Astrocyte (in vitro differentiated cells and primary cell): Measurements from ENCODE around the gene TREML2. TPM values are rescaled to one million over a fixed set of nuclear protein-coding genes. Genes with fewer than 3 reads are reported as not detected.

Source experiments
- DNase-seq: peaks from one replicate; pipeline ENCODE4 v3.0.0-alpha.2; 2010; ENCODE audit warnings: low read depth
- FAIRE-seq: peaks from 2 replicates; lab custom pipeline; 2011; peaks lifted over from hg19 to GRCh38; lab: Jason Lieb, UNC
- H2AFZ ChIP-seq: 2 replicates; pipeline ENCODE4 v1.6.0; 2012; ENCODE audit warnings: low read depth, low read length, inconsistent platforms
- H3K27ac ChIP-seq: 2 replicates; pipeline ENCODE4 v1.5.1; 2011; ENCODE audit warnings: low read depth, low read length, inconsistent platforms
- H3K27me3 ChIP-seq: 2 replicates; pipeline ENCODE4 v1.6.0; 2011; ENCODE audit warnings: low read length, inconsistent platforms; ENCODE audit not compliant: insufficient read depth
- H3K36me3 ChIP-seq: 2 replicates; pipeline ENCODE4 v1.5.1; 2011; ENCODE audit warnings: low read length, inconsistent platforms; ENCODE audit not compliant: insufficient read depth
- H3K4me1 ChIP-seq: 2 replicates; pipeline ENCODE4 v1.5.1; 2011; ENCODE audit warnings: low read length, inconsistent platforms; ENCODE audit not compliant: insufficient read depth
- H3K4me2 ChIP-seq: 2 replicates; pipeline ENCODE4 v1.6.0; 2012; ENCODE audit warnings: low read length, inconsistent platforms
- H3K4me3 ChIP-seq: 2 replicates; pipeline ENCODE4 v1.5.1; 2011; ENCODE audit warnings: low read depth, mild to moderate bottlenecking, low read length, inconsistent platforms; ENCODE audit not compliant: insufficient read depth
- H3K79me2 ChIP-seq: 2 replicates; pipeline ENCODE4 v1.6.0; 2012; ENCODE audit warnings: mild to moderate bottlenecking, low read length, inconsistent platforms; ENCODE audit not compliant: insufficient read depth
- H3K9ac ChIP-seq: 2 replicates; pipeline ENCODE4 v1.6.0; 2012; ENCODE audit warnings: mild to moderate bottlenecking, low read length, inconsistent platforms
- H3K9me3 ChIP-seq: 2 replicates; pipeline ENCODE4 v1.5.1; 2012; ENCODE audit warnings: low read depth, mild to moderate bottlenecking, low read length, inconsistent platforms; ENCODE audit not compliant: insufficient read depth
- H4K20me1 ChIP-seq: 2 replicates; pipeline ENCODE4 v1.6.0; 2012; ENCODE audit warnings: low read length, inconsistent platforms; ENCODE audit not compliant: insufficient read depth
- H3K27ac Mint-ChIP-seq: one replicate; pipeline ENCODE4 v1.8.0; 2021; ENCODE audit warnings: mild to moderate bottlenecking, mixed read lengths; ENCODE audit not compliant: unreplicated experiment
- H3K27me3 Mint-ChIP-seq: one replicate; pipeline ENCODE4 v1.8.0; 2021; ENCODE audit warnings: low read depth, mixed read lengths; ENCODE audit not compliant: unreplicated experiment
- H3K36me3 Mint-ChIP-seq: one replicate; pipeline ENCODE4 v1.8.0; 2021; ENCODE audit warnings: low read depth, mixed read lengths; ENCODE audit not compliant: unreplicated experiment
- H3K4me1 Mint-ChIP-seq: one replicate; pipeline ENCODE4 v1.8.0; 2021; ENCODE audit warnings: low read depth, mixed read lengths; ENCODE audit not compliant: unreplicated experiment
- H3K4me3 Mint-ChIP-seq: one replicate; pipeline ENCODE4 v1.8.0; 2021; ENCODE audit warnings: mild to moderate bottlenecking, moderate library complexity, mixed read lengths; ENCODE audit not compliant: unreplicated experiment
- H3K9me3 Mint-ChIP-seq: one replicate; pipeline ENCODE4 v1.8.0; 2021; ENCODE audit warnings: mild to moderate bottlenecking, mixed read lengths; ENCODE audit not compliant: unreplicated experiment
- CTCF ChIP-seq: IDR thresholded peaks from 2 replicates; pipeline ENCODE4 v1.5.1; 2011; ENCODE audit warnings: low read depth, mild to moderate bottlenecking, inconsistent platforms, low read length, moderate library complexity; ENCODE audit not compliant: insufficient read depth
- EZH2 ChIP-seq: IDR thresholded peaks from 2 replicates; pipeline ENCODE4 v1.6.1; 2012; ENCODE audit warnings: mild to moderate bottlenecking, low read length, inconsistent platforms; ENCODE audit not compliant: insufficient read depth
- total RNA-seq: library from RNA; stranded (reverse); gene quantifications from 2 replicates; pipeline ENCODE4 v1.2.1, GENCODE V29; 2021

TREML2 gene
- total RNA-seq, 1 donor from 2014 or later, result not detected

- H3K9me3 ChIP-seq, result no peaks in the 10 kb centered on the region
- no peak overlapping the region for H3K4me3 Mint-ChIP-seq
- no peak overlapping the region for H3K9ac ChIP-seq
- no peak for FAIRE-seq
- H3K27ac ChIP-seq, result no peak overlapping the region
- no peaks in the 10 kb centered on the region for H3K4me1 ChIP-seq
- no peak overlapping the region for H2AFZ ChIP-seq
- no peaks in the 10 kb centered on the region for H3K27me3 ChIP-seq
- H3K27ac Mint-ChIP-seq, result no peak overlapping the region
- no peak for TF ChIP-seq EZH2
- no peak for TF ChIP-seq CTCF
- H3K4me3 ChIP-seq, result no peak overlapping the region
- H3K4me1 Mint-ChIP-seq, result peaks cover 4% of the 10 kb centered on the region
- no peak overlapping the region for H3K4me2 ChIP-seq
- peaks cover 5% of the 10 kb centered on the region for H3K9me3 Mint-ChIP-seq
- no peak for DNase-seq
- H3K27me3 Mint-ChIP-seq, result peaks cover 44% of the 10 kb centered on the region
- no peaks in the 10 kb centered on the region for H3K79me2 ChIP-seq
- H3K36me3 ChIP-seq, result no peaks in the 10 kb centered on the region
- H3K36me3 Mint-ChIP-seq, result peaks cover 3% of the 10 kb centered on the region
- no peaks in the 10 kb centered on the region for H4K20me1 ChIP-seq
Measured at GRCh38 chr6:41153451-41153850, 47.5 kb downstream of the TREML2 start.

- H3K9me3 Mint-ChIP-seq, result peaks cover 2% of the 10 kb centered on the region
- H3K9ac ChIP-seq, result no peak overlapping the region
- no peaks in the 10 kb centered on the region for H3K36me3 ChIP-seq
- H2AFZ ChIP-seq, result no peak overlapping the region
- no peak overlapping the region for H3K4me3 Mint-ChIP-seq
- FAIRE-seq, result no peak
- no peaks in the 10 kb centered on the region for H3K36me3 Mint-ChIP-seq
- DNase-seq, result no peak
- no peaks in the 10 kb centered on the region for H4K20me1 ChIP-seq
- H3K27ac ChIP-seq, result no peak overlapping the region
- no peak overlapping the region for H3K27ac Mint-ChIP-seq
- H3K4me1 Mint-ChIP-seq, result peaks cover 4% of the 10 kb centered on the region
- TF ChIP-seq CTCF (no peak), EZH2 (no peak)
- H3K27me3 Mint-ChIP-seq, result peaks cover 27% of the 10 kb centered on the region
- no peak overlapping the region for H3K4me2 ChIP-seq
- no peaks in the 10 kb centered on the region for H3K9me3 ChIP-seq
- H3K4me1 ChIP-seq, result no peaks in the 10 kb centered on the region
- H3K4me3 ChIP-seq, result no peak overlapping the region
- H3K27me3 ChIP-seq, result no peaks in the 10 kb centered on the region
- no peaks in the 10 kb centered on the region for H3K79me2 ChIP-seq
Measured at GRCh38 chr6:41150671-41151070, 50.3 kb downstream of the TREML2 start.

- Mint-ChIP-seq H3K4me1 (no peaks in the 10 kb centered on the region), H3K27me3 (peaks cover 17% of the 10 kb centered on the region), H3K4me3 (no peak overlapping the region), H3K27ac (no peak overlapping the region), H3K9me3 (no peaks in the 10 kb centered on the region), H3K36me3 (no peaks in the 10 kb centered on the region)
- Histone ChIP-seq H3K27me3 (no peaks in the 10 kb centered on the region), H3K4me3 (no peak overlapping the region), H3K27ac (no peak overlapping the region), H3K4me2 (no peak overlapping the region), H3K9ac (no peak overlapping the region), H3K79me2 (no peaks in the 10 kb centered on the region), H2AFZ (no peak overlapping the region), H3K9me3 (no peaks in the 10 kb centered on the region), H4K20me1 (no peaks in the 10 kb centered on the region), H3K36me3 (no peaks in the 10 kb centered on the region), H3K4me1 (no peaks in the 10 kb centered on the region)
- FAIRE-seq (no peak), DNase-seq (no peak)
- no peak for TF ChIP-seq CTCF
Measured at GRCh38 chr6:41147917-41148316, 53.0 kb downstream of the TREML2 start.

Other genes starting within 250 kb of the TREML2 start
- gene UNC5CL, start 161.9 kb downstream of the TREML2 start, total RNA-seq, result 0.27 and 0.29 TPM in 2 replicates
- not detected in 2 replicates for gene TSPO2, start 158.7 kb downstream of the TREML2 start, total RNA-seq
- gene APOBEC2, start 147.9 kb downstream of the TREML2 start, total RNA-seq, result not detected in 2 replicates
- gene OARD1, start 128.8 kb downstream of the TREML2 start, total RNA-seq, result 10.6 and 14.3 TPM in 2 replicates
- gene NFYA, start 128.2 kb downstream of the TREML2 start, total RNA-seq, result 26.7 and 27.8 TPM in 2 replicates
- gene TREML1, start 46.8 kb downstream of the TREML2 start, total RNA-seq, result not detected in 2 replicates
- not detected in 2 replicates for gene TREM2, start 38.0 kb downstream of the TREML2 start, total RNA-seq
- not detected in 2 replicates for gene TREML4, start 27.2 kb upstream of the TREML2 start, total RNA-seq
- gene TREM1, start 85.5 kb upstream of the TREML2 start, total RNA-seq, result 0.20 and 0.58 TPM in 2 replicates
- gene NCR2, start 134.5 kb upstream of the TREML2 start, total RNA-seq, result not detected in 2 replicates